ENCODE results near the gene CAPN13.

CAPN13 gene

GRCh38 chr2:30733876-30734520, 73.2 kb downstream of the CAPN13 start:
- no peaks in the 10 kb centered on the region for H3K36me3 ChIP-seq (ENCODE audit: insufficient read depth, low read length)
- no peak overlapping the region for H3K4me3 ChIP-seq (ENCODE audit: low read depth in 1 of 2, low read length in 2 of 2)
- H2AFZ ChIP-seq (ENCODE audit: low read depth, low read length), result no peak overlapping the region
- no peaks in the 10 kb centered on the region for H3K9me3 ChIP-seq (ENCODE audit: insufficient read depth, low read length, severe bottlenecking)
- no peaks in the 10 kb centered on the region; the same call in 1 of the 2 replicates for H4K20me1 ChIP-seq (ENCODE audit: insufficient read depth, low read length)
- no peaks in the 10 kb centered on the region for H3K4me1 ChIP-seq (ENCODE audit: insufficient read depth, low read length)
- ATAC-seq (ENCODE audit: insufficient read depth, low read depth) (no peak), DNase-seq (no peak)
- TF ChIP-seq EZH2 (IDR thresholded peaks at IDR 0.05; ENCODE audit: borderline replicate concordance, low read depth, low read length, severe bottlenecking) (no peak), CTCF (IDR thresholded peaks at IDR 0.05; ENCODE audit: borderline replicate concordance, extremely low read depth, low read length, poor library complexity, severe bottlenecking) (no peak)
- no peak overlapping the region for H3K9ac ChIP-seq (ENCODE audit: low read depth, low read length)
- peaks cover 10% of the 10 kb centered on the region for H3K27me3 ChIP-seq (ENCODE audit: insufficient read depth, low read length, poor library complexity)
- no peaks in the 10 kb centered on the region for H3K79me2 ChIP-seq (ENCODE audit: insufficient read depth, low read length)
- no peak overlapping the region for H3K27ac ChIP-seq (ENCODE audit: low read length)
- H3K4me2 ChIP-seq (ENCODE audit: insufficient read depth, low read length), result no peak overlapping the region

GRCh38 chr2:30732876-30733275, 74.4 kb downstream of the CAPN13 start:
- no peaks in the 10 kb centered on the region; the same call in 1 of the 2 replicates for H4K20me1 ChIP-seq (ENCODE audit: insufficient read depth, low read length)
- TF ChIP-seq EZH2 (IDR thresholded peaks at IDR 0.05; ENCODE audit: borderline replicate concordance, low read depth, low read length, severe bottlenecking), result no peak
- TF ChIP-seq CTCF (IDR thresholded peaks at IDR 0.05; ENCODE audit: borderline replicate concordance, extremely low read depth, low read length, poor library complexity, severe bottlenecking), result no peak
- no peak for ATAC-seq (ENCODE audit: insufficient read depth, low read depth)
- H3K9ac ChIP-seq (ENCODE audit: low read depth, low read length), result no peak overlapping the region
- no peak overlapping the region for H2AFZ ChIP-seq (ENCODE audit: low read depth, low read length)
- H3K4me1 ChIP-seq (ENCODE audit: insufficient read depth, low read length), result no peaks in the 10 kb centered on the region
- no peak overlapping the region for H3K4me3 ChIP-seq (ENCODE audit: low read depth in 1 of 2, low read length in 2 of 2)
- H3K79me2 ChIP-seq (ENCODE audit: insufficient read depth, low read length), result no peaks in the 10 kb centered on the region
- no peaks in the 10 kb centered on the region for H3K36me3 ChIP-seq (ENCODE audit: insufficient read depth, low read length)
- peaks cover 10% of the 10 kb centered on the region for H3K27me3 ChIP-seq (ENCODE audit: insufficient read depth, low read length, poor library complexity)
- H3K4me2 ChIP-seq (ENCODE audit: insufficient read depth, low read length), result no peak overlapping the region
- no peaks in the 10 kb centered on the region for H3K9me3 ChIP-seq (ENCODE audit: insufficient read depth, low read length, severe bottlenecking)
- no peak for DNase-seq
- H3K27ac ChIP-seq (ENCODE audit: low read length), result no peak overlapping the region

GRCh38 chr2:30732376-30732775, 74.9 kb downstream of the CAPN13 start:
- Histone ChIP-seq H3K27ac (ENCODE audit: low read length) (no peak overlapping the region), H3K4me2 (ENCODE audit: insufficient read depth, low read length) (no peak overlapping the region), H3K4me3 (ENCODE audit: low read depth in 1 of 2, low read length in 2 of 2) (no peak overlapping the region), H3K9ac (ENCODE audit: low read depth, low read length) (no peak overlapping the region), H3K9me3 (ENCODE audit: insufficient read depth, low read length, severe bottlenecking) (no peaks in the 10 kb centered on the region), H3K4me1 (ENCODE audit: insufficient read depth, low read length) (no peaks in the 10 kb centered on the region), H3K79me2 (ENCODE audit: insufficient read depth, low read length) (no peaks in the 10 kb centered on the region), H3K27me3 (ENCODE audit: insufficient read depth, low read length, poor library complexity) (peaks cover 10% of the 10 kb centered on the region), H3K36me3 (ENCODE audit: insufficient read depth, low read length) (no peaks in the 10 kb centered on the region), H4K20me1 (ENCODE audit: insufficient read depth, low read length) (no peaks in the 10 kb centered on the region; the same call in 1 of the 2 replicates), H2AFZ (ENCODE audit: low read depth, low read length) (no peak overlapping the region)
- no peak for ATAC-seq (ENCODE audit: insufficient read depth, low read depth)
- DNase-seq, result no peak
- no peak for TF ChIP-seq EZH2 (IDR thresholded peaks at IDR 0.05; ENCODE audit: borderline replicate concordance, low read depth, low read length, severe bottlenecking)
- no peak for TF ChIP-seq CTCF (IDR thresholded peaks at IDR 0.05; ENCODE audit: borderline replicate concordance, extremely low read depth, low read length, poor library complexity, severe bottlenecking)
